GM18499 (cell line): ENCODE measurements around the gene ARHGAP11A.

ENCODE experiments used
- ATAC-seq: cut with Tn5 transposase; IDR thresholded peaks from one replicate; pipeline ENCODE4 v1.9.1; 2021; ENCODE audit warnings: moderate number of reproducible peaks; ENCODE audit not compliant: insufficient read depth, unreplicated experiment

The ARHGAP11A gene

GRCh38 chr15:32682569-32682968 is 67.3 kb downstream of the ARHGAP11A start:
- no peak for ATAC-seq

GRCh38 chr15:32682977-32683630 is 67.8 kb downstream of the ARHGAP11A start:
- no peak for ATAC-seq

GRCh38 chr15:32683906-32684584 is 68.7 kb downstream of the ARHGAP11A start:
- ATAC-seq: no peak

- no peak for ATAC-seq
These were observed 70.3 kb downstream of the ARHGAP11A start for GRCh38 chr15:32685576-32685975.

- no peak for ATAC-seq
These were observed 72.3 kb downstream of the ARHGAP11A start for GRCh38 chr15:32687556-32687955.

GRCh38 chr15:32688151-32688639 is 72.9 kb downstream of the ARHGAP11A start:
- no peak for ATAC-seq
